ENCODE data around the gene TMEM132C. TPM values are rescaled to one million over a fixed set of nuclear protein-coding genes. Genes with fewer than 3 reads are reported as not detected.

TMEM132C gene
- total and polyA plus RNA-seq, 12 donors = 0.79 to 2.9 (median 1.7) TPM

DNA sequence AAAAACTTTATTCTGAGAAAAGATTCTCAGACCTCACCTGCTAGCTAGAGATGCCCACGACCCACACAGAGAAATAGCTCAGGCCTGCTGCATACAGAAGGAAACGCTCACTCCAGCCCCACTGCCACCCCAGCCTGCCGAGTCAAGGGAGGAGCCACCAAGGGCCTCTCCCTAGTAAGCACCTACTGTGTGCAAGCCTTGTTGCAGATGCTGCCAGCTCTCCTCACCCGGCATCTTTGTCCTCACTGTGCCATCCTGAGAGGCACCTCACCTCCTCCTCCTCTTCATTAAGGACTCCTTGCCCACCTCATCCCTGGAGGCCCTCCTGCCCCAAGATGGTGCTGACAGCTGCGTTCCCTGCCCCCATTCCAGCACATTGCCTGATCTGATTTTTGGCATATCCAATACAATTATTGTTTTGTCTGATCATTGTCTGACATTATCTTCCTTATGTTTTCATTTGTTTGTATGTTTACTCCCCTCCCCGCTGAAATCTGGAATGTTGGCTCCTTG is 359.9 kb downstream of the TMEM132C start:
- H3K4me3 ChIP-seq = no peak overlapping the region
- DNase-seq (no peak), ATAC-seq (no peak)
- 78 to 81% methylated on average over 6 of the region's 6 CpGs for WGBS, 2 donors
- H3K9me3 ChIP-seq = no peaks in the 10 kb centered on the region
- H3K27ac ChIP-seq = no peak overlapping the region
- H3K27me3 ChIP-seq = no peaks in the 10 kb centered on the region
- TF ChIP-seq, protein P1, sequence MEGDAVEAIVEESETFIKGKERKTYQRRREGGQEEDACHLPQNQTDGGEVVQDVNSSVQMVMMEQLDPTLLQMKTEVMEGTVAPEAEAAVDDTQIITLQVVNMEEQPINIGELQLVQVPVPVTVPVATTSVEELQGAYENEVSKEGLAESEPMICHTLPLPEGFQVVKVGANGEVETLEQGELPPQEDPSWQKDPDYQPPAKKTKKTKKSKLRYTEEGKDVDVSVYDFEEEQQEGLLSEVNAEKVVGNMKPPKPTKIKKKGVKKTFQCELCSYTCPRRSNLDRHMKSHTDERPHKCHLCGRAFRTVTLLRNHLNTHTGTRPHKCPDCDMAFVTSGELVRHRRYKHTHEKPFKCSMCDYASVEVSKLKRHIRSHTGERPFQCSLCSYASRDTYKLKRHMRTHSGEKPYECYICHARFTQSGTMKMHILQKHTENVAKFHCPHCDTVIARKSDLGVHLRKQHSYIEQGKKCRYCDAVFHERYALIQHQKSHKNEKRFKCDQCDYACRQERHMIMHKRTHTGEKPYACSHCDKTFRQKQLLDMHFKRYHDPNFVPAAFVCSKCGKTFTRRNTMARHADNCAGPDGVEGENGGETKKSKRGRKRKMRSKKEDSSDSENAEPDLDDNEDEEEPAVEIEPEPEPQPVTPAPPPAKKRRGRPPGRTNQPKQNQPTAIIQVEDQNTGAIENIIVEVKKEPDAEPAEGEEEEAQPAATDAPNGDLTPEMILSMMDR (IDR thresholded peaks at IDR 0.05) = no peak
- no peaks in the 10 kb centered on the region for H3K4me1 ChIP-seq
- intact Hi-C loops (cut with DNase I) = no loop called here
- no peaks in the 10 kb centered on the region for H3K36me3 ChIP-seq

DNA sequence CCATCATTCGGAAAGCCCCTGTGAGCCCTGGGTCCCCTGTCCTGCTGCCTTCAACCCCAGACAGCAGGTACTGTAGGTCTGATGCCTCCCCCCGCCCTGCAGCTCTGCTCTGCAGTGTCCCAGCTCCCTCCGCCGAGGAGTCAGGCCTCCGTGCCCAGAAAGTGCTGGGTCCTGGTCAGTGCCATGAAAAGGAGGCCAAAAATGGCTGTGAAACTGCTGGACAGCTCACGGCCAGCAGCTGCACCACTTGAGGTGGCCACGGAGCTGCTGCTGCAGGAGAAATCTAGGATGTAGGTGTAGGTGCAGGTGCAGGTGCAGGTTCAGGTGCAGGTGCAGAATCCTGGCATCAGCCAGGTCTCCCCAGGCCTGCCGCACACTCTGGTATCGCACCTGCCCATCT is 360.7 kb downstream of the TMEM132C start:
- H3K27me3 ChIP-seq = no peaks in the 10 kb centered on the region
- H3K9me3 ChIP-seq = peaks cover 0 to 3% (median 0%) of the 10 kb centered on the region in 11 donors
- WGBS, 2 donors = 76 to 78% methylated on average over 9 of the region's 9 CpGs
- H3K4me3 ChIP-seq = no peak overlapping the region
- TF ChIP-seq, protein P1 (IDR thresholded peaks at IDR 0.05) = no peak
- ATAC-seq = no peak
- intact Hi-C loops (cut with DNase I) = no loop called here
- H3K27ac ChIP-seq = no peak overlapping the region
- no peaks in the 10 kb centered on the region for H3K36me3 ChIP-seq
- no peak for DNase-seq
- no peaks in the 10 kb centered on the region for H3K4me1 ChIP-seq

DNA sequence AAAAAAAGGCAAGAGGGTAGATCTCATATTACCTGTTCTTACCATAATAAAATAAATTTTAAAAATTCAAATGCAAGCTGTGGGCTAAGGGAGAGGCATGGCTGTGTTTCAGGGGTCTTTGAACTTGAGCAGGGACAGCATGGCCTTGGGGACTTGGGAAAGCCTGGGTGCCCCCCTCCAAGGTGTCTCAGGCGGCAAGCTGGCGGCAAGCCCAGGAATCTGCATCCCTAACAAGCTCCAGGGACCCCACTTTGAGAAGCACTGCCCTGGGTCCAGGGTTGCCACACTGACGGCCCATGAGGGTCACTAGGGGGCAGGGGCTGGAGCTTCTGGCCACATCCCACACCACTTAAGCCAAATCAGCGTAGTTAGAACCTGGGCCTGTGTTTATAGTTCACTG is 363.0 kb downstream of the TMEM132C start:
- 74% methylated on average over 4 of the region's 4 CpGs for WGBS, 2 donors
- no peak overlapping the region for H3K4me3 ChIP-seq
- H3K4me1 ChIP-seq = no peaks in the 10 kb centered on the region
- ATAC-seq = no peak
- H3K27me3 ChIP-seq = peaks cover 0 to 2% (median 0%) of the 10 kb centered on the region in 7 donors
- TF ChIP-seq, protein P1 (IDR thresholded peaks at IDR 0.05) = no peak
- intact Hi-C loops (cut with DNase I) = no loop called here
- H3K36me3 ChIP-seq = no peaks in the 10 kb centered on the region
- no peak overlapping the region for H3K27ac ChIP-seq
- peaks cover 0 to 11% (median 0%) of the 10 kb centered on the region in 11 donors for H3K9me3 ChIP-seq
- DNase-seq = no peak

DNA sequence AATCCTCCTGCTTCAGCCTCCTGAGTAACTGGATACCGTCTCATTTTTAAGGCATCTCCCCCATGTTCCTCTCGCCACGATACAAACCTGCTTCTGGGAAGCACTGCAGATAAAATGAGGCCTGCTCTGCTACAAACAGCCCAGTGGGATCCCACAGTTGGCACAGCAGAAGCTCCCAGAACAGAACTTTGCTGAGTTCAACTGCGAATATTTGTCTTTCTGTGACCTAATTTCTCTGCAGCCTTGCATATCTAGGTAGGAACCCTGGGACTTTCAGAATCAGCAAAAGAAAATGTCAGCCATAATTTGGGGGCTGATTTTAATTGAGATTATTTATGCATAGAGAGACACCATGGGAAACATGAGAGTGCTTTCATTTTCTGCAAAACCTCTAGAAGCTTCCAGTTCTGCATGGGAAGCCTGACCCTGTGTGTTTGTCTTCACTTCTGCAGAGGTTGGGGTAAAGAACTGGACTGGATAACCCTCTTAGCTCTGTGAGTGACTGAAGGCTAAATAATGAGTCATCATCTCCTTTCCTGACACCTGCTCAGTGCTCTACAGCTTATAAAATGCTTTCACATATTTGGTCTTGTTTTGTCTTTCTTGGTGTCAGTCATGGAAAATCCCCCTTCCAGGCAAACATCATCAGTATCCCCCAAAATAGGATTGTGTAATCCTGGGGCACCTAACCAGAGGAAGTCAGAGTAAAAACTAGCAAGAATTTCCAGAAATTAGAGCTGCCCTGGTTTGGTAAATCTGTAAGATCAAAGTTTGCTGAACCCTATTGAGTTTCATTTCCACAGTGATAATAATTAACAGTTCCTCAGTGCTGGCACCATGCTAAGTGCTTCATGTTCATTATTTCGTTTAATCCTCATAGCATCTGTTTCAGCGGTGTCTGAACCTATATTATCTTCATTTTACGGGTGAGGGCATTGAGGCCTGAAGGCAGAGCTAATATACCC is 371.0 kb downstream of the TMEM132C start:
- Histone ChIP-seq H3K27me3 (peaks cover 0 to 2% (median 0%) of the 10 kb centered on the region in 7 donors), H3K9me3 (peaks cover 0 to 6% (median 0%) of the 10 kb centered on the region in 11 donors), H3K4me3 (no peak overlapping the region), H3K27ac (no peak overlapping the region), H3K4me1 (no peaks in the 10 kb centered on the region), H3K36me3 (no peaks in the 10 kb centered on the region)
- intact Hi-C loops (cut with DNase I) = no loop called here
- no peak for ATAC-seq
- DNase-seq = no peak
- TF ChIP-seq, protein P1 (IDR thresholded peaks at IDR 0.05) = no peak
- 76 to 80% methylated on average over 7 of the region's 7 CpGs for WGBS, 2 donors

Measured in heart right ventricle (tissue), 16 donors.